Ovary (tissue), 9 donors: ENCODE data around the gene SHB. TPM values are rescaled to one million over a fixed set of nuclear protein-coding genes. Genes with fewer than 3 reads are reported as not detected.

Source experiments
- DNase-seq, 5 donors: peaks; one replicate each; pipeline ENCODE4 v3.0.0-alpha.2; 2019 to 2020
- H3K27ac ChIP-seq, 2 donors: fragments of 200-600 bp; one replicate each; pipeline versions ENCODE4 v1.5.1 to v1.8.0; 2019 to 2022
- H3K27me3 ChIP-seq: fragments of 200-600 bp; one replicate; pipeline ENCODE4 v1.8.0; 2022
- H3K36me3 ChIP-seq: fragments of 200-600 bp; sonication (generic); one replicate; pipeline ENCODE4 v1.5.1; 2019
- H3K4me1 ChIP-seq: one replicate; pipeline ENCODE4 v1.8.1; 2013; ENCODE audit warnings: mild to moderate bottlenecking, moderate library complexity; ENCODE audit not compliant: insufficient read depth
- H3K4me3 ChIP-seq: fragments of 200-600 bp; sonication (generic); one replicate; pipeline ENCODE4 v1.5.1; 2017
- H3K9me3 ChIP-seq, 2 donors: fragments of 200-600 bp in 1 of 2; sonication (generic) in 1 of 2; one replicate each; pipeline versions ENCODE4 v1.5.1 to v1.8.1; 2013 to 2019; ENCODE audit warnings: mild to moderate bottlenecking in 1 of 2, moderate library complexity in 1 of 2
- CTCF ChIP-seq, 3 donors: fragments of 450-650 bp in 2 of 3; fragments of 200-600 bp in 1 of 3; IDR thresholded peaks; one replicate each; pipeline versions ENCODE4 v1.5.1 to v1.8.0; 2016 to 2022; ENCODE audit warnings: antibody characterized with exemption in 3 of 3, mild to moderate bottlenecking in 1 of 3
- EP300 ChIP-seq: sonication (generic); formaldehyde crosslinking; IDR thresholded peaks from one replicate; pipeline ENCODE4 v1.6.1; 2017; ENCODE audit warnings: antibody characterized with exemption
- POLR2A ChIP-seq: fragments of 450-650 bp; IDR thresholded peaks from one replicate; pipeline ENCODE4 v1.6.1; 2017; ENCODE audit warnings: antibody characterized with exemption, mild to moderate bottlenecking, moderate library complexity
- WGBS, 3 donors: extraction: QIAGEN DNeasy Blood & Tissue Kit in 1 of 3; methylation state at CpG; one replicate each; pipeline versions ENCODE4 v1.1.5 to v1.1.7; 2013 to 2017; 5-methylcytosine and 5-hydroxymethylcytosine counted together
- intact Hi-C, 4 donors: fragments of 100-400 bp; cut with DNase I; formaldehyde crosslinking; loops; one replicate each; pipeline versions ENCODE4 v1.11.0 to v1.15.1; 2022 to 2023
- polyA plus RNA-seq, 2 donors: library from polyadenylated mRNA; stranded (reverse); fragments of 200-250 nt in 1 of 2; fragments of 350-450 nt in 1 of 2; fragmentation: Illumina TruSeq in 1 of 2; extraction: RNeasy Lipid Tissue Mini Kit (QIAGEN cat#74804) in 1 of 2; gene quantifications; one replicate each; pipeline ENCODE4 v1.2.3, GENCODE V29; 2013 to 2014
- total RNA-seq, 7 donors: library from RNA; depleted of rRNA in 2 of 7; stranded (reverse); fragments of >200 nt in 2 of 7; fragmentation: NEBNext Ultra II Directional in 3 of 7; extraction: Animal tissue kit (Norgen Biotek cat#: 25700) in 3 of 7; gene quantifications; one replicate each; pipeline versions ENCODE4 v1.1.0 to v1.2.4, GENCODE V29; 2016 to 2023
- donor health status: DM: no; HTN: no; CAD: no; lungs with moderate emphysema.
- donor health status: DM: no; HTN: no; CAD: no.
- donor health status: Bipolar disorder and iron deficiency.
- donor health status: DM: yes; HTN: yes; CAD: no.
- donor health status: DM: no; HTN: no; CAD: no.
- donor health status: DM: yes; HTN: yes; CAD: no.

SHB gene
- total and polyA plus RNA-seq, 9 donors = 3.5 to 23.8 (median 9.0) TPM

GRCh38 chr9:37904445-37905130 is 164.4 kb downstream of the SHB start:
- peak in 4 of 5 donors; percentile 32 to 47 (median 34) for DNase-seq
- H3K27ac ChIP-seq = peak overlapping the region; percentile 72 to 88
- H3K27me3 ChIP-seq = no peaks in the 10 kb centered on the region
- WGBS, 3 donors = 6 to 9% (median 7%) methylated on average over 36 of the region's 36 CpGs
- peak overlapping the region; percentile 93 for H3K4me3 ChIP-seq
- H3K4me1 ChIP-seq = peaks cover 6% of the 10 kb centered on the region
- intact Hi-C loops = no loop called here
- no peaks in the 10 kb centered on the region for H3K9me3 ChIP-seq
- H3K36me3 ChIP-seq = no peaks in the 10 kb centered on the region
- TF ChIP-seq EP300 (no peak), CTCF (IDR thresholded peaks at IDR 0.05) (peak in 1 of 3 donors; percentile 3), POLR2A (no peak)

GRCh38 chr9:37903647-37904444 is 165.2 kb downstream of the SHB start, which contains the start of gene SLC25A51:
Gene SLC25A51 (minus strand): TSS chr9:37904127. CDS start chr9:37888550, 15,577 bp downstream.
- Histone ChIP-seq H3K36me3 (no peaks in the 10 kb centered on the region), H3K27ac (peak within 1 kb of the TSS; percentile 72 to 88), H3K27me3 (no peaks in the 10 kb centered on the region), H3K4me1 (peaks cover 6% of the 10 kb centered on the region), H3K4me3 (peak within 1 kb of the TSS; percentile 93), H3K9me3 (no peaks in the 10 kb centered on the region)
- TF ChIP-seq CTCF (IDR thresholded peaks at IDR 0.05) = peak; percentile 95 to 99 (median 98)
- TF ChIP-seq EP300 = no peak
- peak; percentile 61 for TF ChIP-seq POLR2A
- intact Hi-C loops = no loop called here
- DNase-seq = peak; percentile 93 to 98 (median 96)
- 0 to 1% (median 0%) methylated on average over 46 to 84 of the region's 84 CpGs for WGBS, 3 donors

GRCh38 chr9:37902796-37903646 is 166.0 kb downstream of the SHB start:
- intact Hi-C loops = no loop called here
- WGBS, 3 donors = 6 to 7% (median 6%) methylated on average over 17 of the region's 17 CpGs
- H3K4me1 ChIP-seq = peaks cover 6% of the 10 kb centered on the region

More at GRCh38 chr9:37902796-37903646, 166.0 kb downstream of the SHB start:
- TF ChIP-seq POLR2A (no peak), EP300 (no peak), CTCF (IDR thresholded peaks at IDR 0.05) (no peak)
- Histone ChIP-seq H3K27ac (no peak overlapping the region), H3K36me3 (no peaks in the 10 kb centered on the region), H3K27me3 (no peaks in the 10 kb centered on the region), H3K4me3 (peak overlapping the region; percentile 93), H3K9me3 (no peaks in the 10 kb centered on the region)
- no peak for DNase-seq
